MCF 10A (cell line): ENCODE data around the gene ALMS1. TPM values are rescaled to one million over a fixed set of nuclear protein-coding genes. Genes with fewer than 3 reads are reported as not detected.
"Not testable (repeated sequence)": the region's sequence is repeated elsewhere in the genome, so short reads cannot be mapped to it uniquely, and the experiment has no call there.

Experiments used
- BruUV-seq: library from RNA; stranded (reverse); fragments of 400-500 nt; replicated peaks from 2 replicates; lab custom pipeline; 2021; lab: Mats Ljungman, UMichigan
- CTCF ChIA-PET: fragments of 300-600 bp; sonication (Branson Sonifier 250); formaldehyde crosslinking; extraction: SDS; loops from one replicate; lab custom pipeline; 2021; ENCODE audit warnings: antibody characterized with exemption, inconsistent platforms; lab: Yijun Ruan, JAX
- POLR2A ChIA-PET: fragments of 300-600, 350-650 bp; sonication (Branson Sonifier 250); formaldehyde crosslinking; extraction: SDS; loops from one replicate; lab custom pipeline; 2020; ENCODE audit warnings: antibody characterized with exemption, inconsistent platforms; lab: Yijun Ruan, JAX
- DNase-seq: peaks from one replicate; pipeline ENCODE4 v3.0.0-alpha.2; 2018; ENCODE audit not compliant: unreplicated experiment
- H3K27ac Mint-ChIP-seq: one replicate; pipeline ENCODE4 v1.8.0; 2022; ENCODE audit warnings: mild to moderate bottlenecking, low read depth, mixed read lengths; ENCODE audit not compliant: unreplicated experiment
- H3K27me3 Mint-ChIP-seq: one replicate; pipeline ENCODE4 v1.8.0; 2022; ENCODE audit warnings: mixed read lengths; ENCODE audit not compliant: insufficient read depth, unreplicated experiment
- H3K36me3 Mint-ChIP-seq: one replicate; pipeline ENCODE4 v1.8.0; 2022; ENCODE audit warnings: mild to moderate bottlenecking, moderate library complexity, mixed read lengths; ENCODE audit not compliant: insufficient read depth, unreplicated experiment
- H3K4me1 Mint-ChIP-seq: one replicate; pipeline ENCODE4 v1.8.0; 2022; ENCODE audit warnings: mixed read lengths; ENCODE audit not compliant: insufficient read depth, unreplicated experiment
- H3K4me3 Mint-ChIP-seq: one replicate; pipeline ENCODE4 v1.8.0; 2022; ENCODE audit warnings: mild to moderate bottlenecking, moderate library complexity, mixed read lengths; ENCODE audit not compliant: unreplicated experiment
- H3K9me3 Mint-ChIP-seq: one replicate; pipeline ENCODE4 v1.8.0; 2022; ENCODE audit warnings: mixed read lengths; ENCODE audit not compliant: unreplicated experiment
- CTCF ChIP-seq: fragments of 200-600 bp; IDR thresholded peaks from one replicate; pipeline ENCODE4 v1.8.0; 2022; ENCODE audit warnings: antibody characterized with exemption, mild to moderate bottlenecking; ENCODE audit not compliant: unreplicated experiment
- intact Hi-C: fragments of 100-400 bp; cut with micrococcal nuclease; formaldehyde crosslinking; loops from 2 replicates; pipeline ENCODE4 v1.14.1; 2022
- total RNA-seq: library from RNA; stranded (reverse); gene quantifications from 2 replicates; pipeline ENCODE4 v1.2.3, GENCODE V29; 2022

Gene ALMS1
- total RNA-seq, 1 experiment from 2014 or later, result 8.3 TPM

- DNase-seq, result no peak
- no peak overlapping the region for H3K4me3 Mint-ChIP-seq
- H3K27me3 Mint-ChIP-seq, result no peaks in the 10 kb centered on the region
- BruUV-seq, result no TSS peak
- CTCF ChIA-PET, result no interaction called here
- no peak for TF ChIP-seq CTCF
- no peaks in the 10 kb centered on the region for H3K36me3 Mint-ChIP-seq
- no peaks in the 10 kb centered on the region for H3K4me1 Mint-ChIP-seq
- intact Hi-C loops, result no loop called here
- POLR2A ChIA-PET, result no interaction called here
- H3K9me3 Mint-ChIP-seq, result no peaks in the 10 kb centered on the region
- no peak overlapping the region for H3K27ac Mint-ChIP-seq
These were observed 208.0 kb downstream of the ALMS1 start for GRCh38 chr2:73593680-73594079.

GRCh38 chr2:73594251-73594650 is 208.6 kb downstream of the ALMS1 start:
- H3K27me3 Mint-ChIP-seq, result no peaks in the 10 kb centered on the region
- DNase-seq, result no peak
- no peak for TF ChIP-seq CTCF
- no peaks in the 10 kb centered on the region for H3K4me1 Mint-ChIP-seq
- no peak overlapping the region for H3K27ac Mint-ChIP-seq
- no peak overlapping the region for H3K4me3 Mint-ChIP-seq
- ChIA-PET CTCF (no interaction called here), POLR2A (no interaction called here)
- intact Hi-C loops, result no loop called here
- BruUV-seq, result no TSS peak
- no peaks in the 10 kb centered on the region for H3K9me3 Mint-ChIP-seq
- H3K36me3 Mint-ChIP-seq, result no peaks in the 10 kb centered on the region

- CTCF ChIA-PET, result no interaction called here
- POLR2A ChIA-PET, result interaction anchor here (0.6 to 0.7 kb wide), 2 partner anchors 24 to 86 kb away, joined by 3 to 4 read pairs; no protein-coding TSS in a partner anchor
- no peaks in the 10 kb centered on the region for H3K27me3 Mint-ChIP-seq
- H3K4me1 Mint-ChIP-seq, result no peaks in the 10 kb centered on the region
- DNase-seq, result no peak
- H3K27ac Mint-ChIP-seq, result no peak overlapping the region
- no peaks in the 10 kb centered on the region for H3K9me3 Mint-ChIP-seq
- intact Hi-C loops, result no loop called here
- H3K36me3 Mint-ChIP-seq, result peaks cover 14% of the 10 kb centered on the region
- no peak overlapping the region for H3K4me3 Mint-ChIP-seq
- TF ChIP-seq CTCF, result no peak
- BruUV-seq, result no TSS peak
These were observed 216.1 kb downstream of the ALMS1 start for GRCh38 chr2:73601780-73602179.

GRCh38 chr2:73603099-73603588 is 217.5 kb downstream of the ALMS1 start:
- H3K36me3 Mint-ChIP-seq, result peaks cover 14% of the 10 kb centered on the region
- H3K4me1 Mint-ChIP-seq, POLR2A ChIA-PET, BruUV-seq, H3K27me3 Mint-ChIP-seq, H3K9me3 Mint-ChIP-seq, H3K4me3 Mint-ChIP-seq, intact Hi-C loops, H3K27ac Mint-ChIP-seq: not testable (repeated sequence)
- DNase-seq, result peak; percentile 18
- CTCF ChIA-PET, result interaction anchor here (0.6 to 0.7 kb wide), 2 partner anchors 11 to 28 kb away, joined by 3 read pairs; no protein-coding TSS in a partner anchor

GRCh38 chr2:73604589-73604988 is 219.0 kb downstream of the ALMS1 start:
- DNase-seq, BruUV-seq, intact Hi-C loops, H3K4me3 Mint-ChIP-seq, H3K9me3 Mint-ChIP-seq, H3K4me1 Mint-ChIP-seq, H3K27ac Mint-ChIP-seq, H3K27me3 Mint-ChIP-seq: not testable (repeated sequence)
- peaks cover 14% of the 10 kb centered on the region for H3K36me3 Mint-ChIP-seq
- ChIA-PET CTCF (interaction anchor here (1.1 kb wide), 1 partner anchor 12 kb away, joined by 3 read pairs; no protein-coding TSS in a partner anchor), POLR2A (interaction anchor here (0.6 kb wide), 1 partner anchor 242 kb away, joined by 3 read pairs; no protein-coding TSS in a partner anchor)
